ENCODE measurements around the gene AKT1S1.

GRCh38 chr19:49864890-49865289 is 12.3 kb downstream of the AKT1S1 start:
- TF ChIP-seq POLR2AphosphoS5 (IDR thresholded peaks at IDR 0.05; ENCODE audit: low read depth, low read length) (0 out of 2 replicates have a peak, but pooled peaks have one; percentile 9), REST (IDR thresholded peaks at IDR 0.05; ENCODE audit: insufficient read depth in 1 of 2, low read depth in 2 of 2, low read length in 2 of 2) (no peak), SIN3A (IDR thresholded peaks at IDR 0.05; ENCODE audit: borderline replicate concordance, insufficient read depth, low read length) (no peak), TAF1 (IDR thresholded peaks at IDR 0.05; ENCODE audit: borderline replicate concordance, insufficient read depth, low read length) (no peak), FOXP2 (optimal IDR thresholded peaks at IDR 0.05; ENCODE audit: borderline replicate concordance, extremely low read depth, extremely low read length, insufficient read depth) (no peak)

Data from PFSK-1 (cell line).